GM19452 (cell line): Measurements from ENCODE around the gene FNDC3B.
A peak's percentile ranks its signal among the peaks of the same experiment; 100 is the strongest.

Experiments
- ATAC-seq: cut with Tn5 transposase; IDR thresholded peaks from one replicate; pipeline ENCODE4 v1.9.1; 2021; ENCODE audit not compliant: unreplicated experiment

The FNDC3B gene

GRCh38 chr3:172147113-172147818 lies 107.9 kb downstream of the FNDC3B start:
- no peak for ATAC-seq

- no peak for ATAC-seq
These were observed 108.9 kb downstream of the FNDC3B start for GRCh38 chr3:172148241-172148640.

- no peak for ATAC-seq
These were observed 109.6 kb downstream of the FNDC3B start for GRCh38 chr3:172148702-172149565.

GRCh38 chr3:172150268-172150667 lies 110.9 kb downstream of the FNDC3B start:
- no peak for ATAC-seq

GRCh38 chr3:172150913-172151650 lies 111.7 kb downstream of the FNDC3B start:
- no peak for ATAC-seq

- no peak for ATAC-seq
These were observed 112.6 kb downstream of the FNDC3B start for GRCh38 chr3:172151651-172152649.

GRCh38 chr3:172152874-172153273 lies 113.5 kb downstream of the FNDC3B start:
- no peak for ATAC-seq

- peak; percentile 51 for ATAC-seq
These were observed 114.0 kb downstream of the FNDC3B start for GRCh38 chr3:172153335-172153861.

GRCh38 chr3:172154768-172155664 lies 115.6 kb downstream of the FNDC3B start:
- ATAC-seq = no peak

GRCh38 chr3:172155897-172156585 lies 116.7 kb downstream of the FNDC3B start:
- no peak for ATAC-seq

GRCh38 chr3:172156586-172156955 lies 117.2 kb downstream of the FNDC3B start:
- ATAC-seq = no peak

- ATAC-seq = no peak
These were observed 118.3 kb downstream of the FNDC3B start for GRCh38 chr3:172157564-172158258.

GRCh38 chr3:172158741-172159140 lies 119.4 kb downstream of the FNDC3B start:
- ATAC-seq = no peak

- ATAC-seq = no peak
These were observed 120.0 kb downstream of the FNDC3B start for GRCh38 chr3:172159376-172159775.

- ATAC-seq = no peak
These were observed 120.7 kb downstream of the FNDC3B start for GRCh38 chr3:172159962-172160538.

- no peak for ATAC-seq
These were observed 121.9 kb downstream of the FNDC3B start for GRCh38 chr3:172161133-172161789.

- no peak for ATAC-seq
These were observed 122.6 kb downstream of the FNDC3B start for GRCh38 chr3:172161959-172162358.
